K562 (cell line): ENCODE measurements around the gene PURA. TPM values are rescaled to one million over a fixed set of nuclear protein-coding genes. Genes with fewer than 3 reads are reported as not detected.

ENCODE experiments used
- ESRRA ChIP-seq: fragments of 450-650 bp; IDR thresholded peaks from 2 replicates; pipeline ENCODE4 v1.6.1; 2014; ENCODE audit warnings: low read depth, mild to moderate bottlenecking, moderate library complexity, borderline replicate concordance
- ETV5 ChIP-seq: sonication (generic); formaldehyde crosslinking; IDR thresholded peaks from 2 replicates; pipeline ENCODE4 v1.4.0; 2020; ENCODE audit warnings: low read depth, mild to moderate bottlenecking, missing genetic modification reagents
- MTF1 ChIP-seq: fragments of 250-450 bp; sonication (Bioruptor Pico); IDR thresholded peaks from 2 replicates; pipeline ENCODE4 v1.9.0; 2021; ENCODE audit warnings: moderate library complexity, mild to moderate bottlenecking, inconsistent platforms, borderline replicate concordance
- NFYB ChIP-seq: IDR thresholded peaks from 2 replicates; pipeline ENCODE4 v1.6.1; 2011; ENCODE audit warnings: mild to moderate bottlenecking, moderate library complexity; ENCODE audit not compliant: insufficient read length; ENCODE audit errors: extremely low read depth
- PHB ChIP-seq: fragments of 250-450 bp; sonication (Bioruptor Pico); IDR thresholded peaks from 2 replicates; pipeline ENCODE4 v1.5.0; 2021
- PHTF2 ChIP-seq: fragments of 250-450 bp; sonication (Bioruptor Pico); IDR thresholded peaks from 2 replicates; pipeline ENCODE4 v1.5.0; 2021; ENCODE audit warnings: mild to moderate bottlenecking
- RFX1 ChIP-seq: fragments of 450-650 bp; IDR thresholded peaks from 2 replicates; pipeline ENCODE4 v1.6.1; 2016; ENCODE audit warnings: mild to moderate bottlenecking, moderate library complexity
- SREBF2 ChIP-seq: sonication (generic); formaldehyde crosslinking; IDR thresholded peaks from 2 replicates; pipeline ENCODE4 v1.4.0; 2020; ENCODE audit warnings: mild to moderate bottlenecking, missing genetic modification reagents
- TFAM ChIP-seq: fragments of 250-450 bp; sonication (Bioruptor Pico); conservative IDR thresholded peaks from 2 replicates; pipeline ENCODE4 v1.5.0; 2021; ENCODE audit warnings: mild to moderate bottlenecking, moderate library complexity
- ZNF75A ChIP-seq: fragments of 450-650 bp; formaldehyde crosslinking; IDR thresholded peaks from 2 replicates; pipeline ENCODE4 v1.4.0; 2020; ENCODE audit warnings: mild to moderate bottlenecking
- polyA plus RNA-seq, 8 experiments: library from polyadenylated mRNA; depleted of rRNA in 4 of 8; stranded (reverse) in 5 of 8; unstranded in 3 of 8; fragments of >200 nt; fragmentation: Nextera tagmentation in 2 of 8; fragmentation: Illumina TruSeq in 1 of 8; extraction: Ambion mirVana in 2 of 8; extraction: Trizol in 1 of 8; gene quantifications; 2 replicates each; pipeline versions ENCODE4 v1.2.1 to v1.2.3, GENCODE V29; 2011 to 2014; ENCODE audit warnings: inconsistent platforms in 1 of 8, missing spikeins in 1 of 8
- total RNA-seq, 7 experiments: library from RNA; depleted of rRNA in 6 of 7; stranded (reverse); fragments of >200 nt in 6 of 7; fragmentation: Illumina TruSeq in 2 of 7; extraction: Trizol in 2 of 7; gene quantifications; 2 replicates each; pipeline versions ENCODE4 v1.2.1 to v1.2.3, GENCODE V29; 2011 to 2021; ENCODE audit warnings: low replicate concordance in 1 of 7
- TF ChIP-seq, protein P1 (sequence below): fragments of 250-450 bp; sonication (Bioruptor Pico); IDR thresholded peaks from 2 replicates; pipeline ENCODE4 v1.8.0; 2022; ENCODE audit warnings: moderate library complexity, mild to moderate bottlenecking, inconsistent platforms
- TF ChIP-seq, protein P2 (sequence below): fragments of 450-650 bp; IDR thresholded peaks from 2 replicates; pipeline ENCODE4 v1.6.1; 2017; ENCODE audit warnings: mild to moderate bottlenecking, moderate library complexity
- TF ChIP-seq, protein P3 (sequence below): fragments of 200-600 bp; sonication (generic); IDR thresholded peaks from one replicate; pipeline ENCODE4 v1.6.1; 2012; ENCODE audit warnings: mild to moderate bottlenecking, low read depth, low read length, inconsistent platforms

PURA gene
- total and polyA plus RNA-seq, 9 of the 15 experiments (the other 6 are each of a cell fraction or from before 2014, with no cell fraction given): 3.2 to 11.1 (median 5.4) TPM

DNA sequence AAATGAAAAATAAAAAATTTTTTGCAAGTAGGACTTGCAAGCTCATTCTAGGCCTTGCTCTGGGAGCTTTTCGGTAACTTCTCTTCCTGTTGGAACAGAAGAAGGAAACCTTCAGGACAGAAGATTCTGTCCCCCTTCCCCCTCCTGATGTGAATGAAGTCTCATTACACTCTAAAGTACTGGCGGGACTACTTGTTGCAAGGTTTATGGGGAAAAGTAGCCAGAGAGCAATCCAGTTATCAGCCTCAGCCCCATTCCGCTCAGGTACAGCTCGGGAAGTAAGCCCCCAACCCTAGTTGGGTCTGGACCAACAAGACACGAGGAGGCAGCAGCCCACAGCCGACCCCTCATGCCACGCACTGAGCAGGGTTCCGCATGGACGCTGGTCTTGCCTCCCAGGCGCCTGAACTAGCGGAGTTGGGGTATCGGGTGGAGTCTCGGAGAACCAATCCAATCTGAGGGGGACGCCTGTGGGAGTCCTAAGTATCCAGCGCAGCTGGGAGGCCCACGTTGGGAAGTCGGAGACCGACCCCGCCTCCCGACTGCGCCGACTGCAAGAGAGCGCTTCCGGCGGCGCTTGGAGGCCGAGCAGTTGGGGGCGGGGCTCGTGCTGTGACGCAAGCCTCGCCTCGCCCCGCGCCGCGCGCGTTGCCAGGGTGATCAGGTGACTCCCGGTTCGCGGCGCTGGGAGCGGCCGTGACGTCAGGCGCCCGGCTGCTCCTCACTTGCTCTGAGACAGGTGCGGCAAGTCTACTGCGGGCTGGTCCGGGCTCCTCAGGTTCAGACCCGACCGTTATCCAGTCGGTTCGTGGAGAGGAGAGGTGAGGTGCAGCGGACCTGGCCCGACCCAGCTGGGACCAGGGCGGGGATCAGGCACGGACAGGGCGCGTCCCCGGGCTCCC is 60.8 kb downstream of the PURA start, which contains the start of gene CYSTM1 (continued):
- TF ChIP-seq, protein P1, sequence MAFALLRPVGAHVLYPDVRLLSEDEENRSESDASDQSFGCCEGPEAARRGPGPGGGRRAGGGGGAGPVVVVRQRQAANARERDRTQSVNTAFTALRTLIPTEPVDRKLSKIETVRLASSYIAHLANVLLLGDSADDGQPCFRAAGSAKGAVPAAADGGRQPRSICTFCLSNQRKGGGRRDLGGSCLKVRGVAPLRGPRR (CRISPR knock-in tag): no peak
- TF ChIP-seq NFYB: peak; percentile 3
- no peak for TF ChIP-seq SREBF2
- no peak for TF ChIP-seq ZNF75A (CRISPR knock-in tag)
- TF ChIP-seq, protein P2, sequence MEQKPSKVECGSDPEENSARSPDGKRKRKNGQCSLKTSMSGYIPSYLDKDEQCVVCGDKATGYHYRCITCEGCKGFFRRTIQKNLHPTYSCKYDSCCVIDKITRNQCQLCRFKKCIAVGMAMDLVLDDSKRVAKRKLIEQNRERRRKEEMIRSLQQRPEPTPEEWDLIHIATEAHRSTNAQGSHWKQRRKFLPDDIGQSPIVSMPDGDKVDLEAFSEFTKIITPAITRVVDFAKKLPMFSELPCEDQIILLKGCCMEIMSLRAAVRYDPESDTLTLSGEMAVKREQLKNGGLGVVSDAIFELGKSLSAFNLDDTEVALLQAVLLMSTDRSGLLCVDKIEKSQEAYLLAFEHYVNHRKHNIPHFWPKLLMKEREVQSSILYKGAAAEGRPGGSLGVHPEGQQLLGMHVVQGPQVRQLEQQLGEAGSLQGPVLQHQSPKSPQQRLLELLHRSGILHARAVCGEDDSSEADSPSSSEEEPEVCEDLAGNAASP: no peak
- TF ChIP-seq PHTF2: no peak
- no peak for TF ChIP-seq TFAM
- TF ChIP-seq ESRRA: no peak
- no peak for TF ChIP-seq PHB (CRISPR knock-in tag)
- TF ChIP-seq ETV5 (CRISPR knock-in tag): peak; percentile 57; the same call in 1 of the 2 replicates
- TF ChIP-seq RFX1: peak; percentile 92
- TF ChIP-seq, protein P3, sequence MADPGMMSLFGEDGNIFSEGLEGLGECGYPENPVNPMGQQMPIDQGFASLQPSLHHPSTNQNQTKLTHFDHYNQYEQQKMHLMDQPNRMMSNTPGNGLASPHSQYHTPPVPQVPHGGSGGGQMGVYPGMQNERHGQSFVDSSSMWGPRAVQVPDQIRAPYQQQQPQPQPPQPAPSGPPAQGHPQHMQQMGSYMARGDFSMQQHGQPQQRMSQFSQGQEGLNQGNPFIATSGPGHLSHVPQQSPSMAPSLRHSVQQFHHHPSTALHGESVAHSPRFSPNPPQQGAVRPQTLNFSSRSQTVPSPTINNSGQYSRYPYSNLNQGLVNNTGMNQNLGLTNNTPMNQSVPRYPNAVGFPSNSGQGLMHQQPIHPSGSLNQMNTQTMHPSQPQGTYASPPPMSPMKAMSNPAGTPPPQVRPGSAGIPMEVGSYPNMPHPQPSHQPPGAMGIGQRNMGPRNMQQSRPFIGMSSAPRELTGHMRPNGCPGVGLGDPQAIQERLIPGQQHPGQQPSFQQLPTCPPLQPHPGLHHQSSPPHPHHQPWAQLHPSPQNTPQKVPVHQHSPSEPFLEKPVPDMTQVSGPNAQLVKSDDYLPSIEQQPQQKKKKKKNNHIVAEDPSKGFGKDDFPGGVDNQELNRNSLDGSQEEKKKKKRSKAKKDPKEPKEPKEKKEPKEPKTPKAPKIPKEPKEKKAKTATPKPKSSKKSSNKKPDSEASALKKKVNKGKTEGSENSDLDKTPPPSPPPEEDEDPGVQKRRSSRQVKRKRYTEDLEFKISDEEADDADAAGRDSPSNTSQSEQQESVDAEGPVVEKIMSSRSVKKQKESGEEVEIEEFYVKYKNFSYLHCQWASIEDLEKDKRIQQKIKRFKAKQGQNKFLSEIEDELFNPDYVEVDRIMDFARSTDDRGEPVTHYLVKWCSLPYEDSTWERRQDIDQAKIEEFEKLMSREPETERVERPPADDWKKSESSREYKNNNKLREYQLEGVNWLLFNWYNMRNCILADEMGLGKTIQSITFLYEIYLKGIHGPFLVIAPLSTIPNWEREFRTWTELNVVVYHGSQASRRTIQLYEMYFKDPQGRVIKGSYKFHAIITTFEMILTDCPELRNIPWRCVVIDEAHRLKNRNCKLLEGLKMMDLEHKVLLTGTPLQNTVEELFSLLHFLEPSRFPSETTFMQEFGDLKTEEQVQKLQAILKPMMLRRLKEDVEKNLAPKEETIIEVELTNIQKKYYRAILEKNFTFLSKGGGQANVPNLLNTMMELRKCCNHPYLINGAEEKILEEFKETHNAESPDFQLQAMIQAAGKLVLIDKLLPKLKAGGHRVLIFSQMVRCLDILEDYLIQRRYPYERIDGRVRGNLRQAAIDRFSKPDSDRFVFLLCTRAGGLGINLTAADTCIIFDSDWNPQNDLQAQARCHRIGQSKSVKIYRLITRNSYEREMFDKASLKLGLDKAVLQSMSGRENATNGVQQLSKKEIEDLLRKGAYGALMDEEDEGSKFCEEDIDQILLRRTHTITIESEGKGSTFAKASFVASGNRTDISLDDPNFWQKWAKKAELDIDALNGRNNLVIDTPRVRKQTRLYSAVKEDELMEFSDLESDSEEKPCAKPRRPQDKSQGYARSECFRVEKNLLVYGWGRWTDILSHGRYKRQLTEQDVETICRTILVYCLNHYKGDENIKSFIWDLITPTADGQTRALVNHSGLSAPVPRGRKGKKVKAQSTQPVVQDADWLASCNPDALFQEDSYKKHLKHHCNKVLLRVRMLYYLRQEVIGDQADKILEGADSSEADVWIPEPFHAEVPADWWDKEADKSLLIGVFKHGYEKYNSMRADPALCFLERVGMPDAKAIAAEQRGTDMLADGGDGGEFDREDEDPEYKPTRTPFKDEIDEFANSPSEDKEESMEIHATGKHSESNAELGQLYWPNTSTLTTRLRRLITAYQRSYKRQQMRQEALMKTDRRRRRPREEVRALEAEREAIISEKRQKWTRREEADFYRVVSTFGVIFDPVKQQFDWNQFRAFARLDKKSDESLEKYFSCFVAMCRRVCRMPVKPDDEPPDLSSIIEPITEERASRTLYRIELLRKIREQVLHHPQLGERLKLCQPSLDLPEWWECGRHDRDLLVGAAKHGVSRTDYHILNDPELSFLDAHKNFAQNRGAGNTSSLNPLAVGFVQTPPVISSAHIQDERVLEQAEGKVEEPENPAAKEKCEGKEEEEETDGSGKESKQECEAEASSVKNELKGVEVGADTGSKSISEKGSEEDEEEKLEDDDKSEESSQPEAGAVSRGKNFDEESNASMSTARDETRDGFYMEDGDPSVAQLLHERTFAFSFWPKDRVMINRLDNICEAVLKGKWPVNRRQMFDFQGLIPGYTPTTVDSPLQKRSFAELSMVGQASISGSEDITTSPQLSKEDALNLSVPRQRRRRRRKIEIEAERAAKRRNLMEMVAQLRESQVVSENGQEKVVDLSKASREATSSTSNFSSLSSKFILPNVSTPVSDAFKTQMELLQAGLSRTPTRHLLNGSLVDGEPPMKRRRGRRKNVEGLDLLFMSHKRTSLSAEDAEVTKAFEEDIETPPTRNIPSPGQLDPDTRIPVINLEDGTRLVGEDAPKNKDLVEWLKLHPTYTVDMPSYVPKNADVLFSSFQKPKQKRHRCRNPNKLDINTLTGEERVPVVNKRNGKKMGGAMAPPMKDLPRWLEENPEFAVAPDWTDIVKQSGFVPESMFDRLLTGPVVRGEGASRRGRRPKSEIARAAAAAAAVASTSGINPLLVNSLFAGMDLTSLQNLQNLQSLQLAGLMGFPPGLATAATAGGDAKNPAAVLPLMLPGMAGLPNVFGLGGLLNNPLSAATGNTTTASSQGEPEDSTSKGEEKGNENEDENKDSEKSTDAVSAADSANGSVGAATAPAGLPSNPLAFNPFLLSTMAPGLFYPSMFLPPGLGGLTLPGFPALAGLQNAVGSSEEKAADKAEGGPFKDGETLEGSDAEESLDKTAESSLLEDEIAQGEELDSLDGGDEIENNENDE: no peak
- TF ChIP-seq MTF1 (CRISPR knock-in tag): no peak
